ENCODE data around the gene LMO4.

LMO4 gene

GRCh38 chr1:87329051-87329525 lies 408 bp downstream of the LMO4 start:
- no peak for DNase-seq

GRCh38 chr1:87329526-87330056 lies 911 bp downstream of the LMO4 start:
- no peak for DNase-seq

DNA sequence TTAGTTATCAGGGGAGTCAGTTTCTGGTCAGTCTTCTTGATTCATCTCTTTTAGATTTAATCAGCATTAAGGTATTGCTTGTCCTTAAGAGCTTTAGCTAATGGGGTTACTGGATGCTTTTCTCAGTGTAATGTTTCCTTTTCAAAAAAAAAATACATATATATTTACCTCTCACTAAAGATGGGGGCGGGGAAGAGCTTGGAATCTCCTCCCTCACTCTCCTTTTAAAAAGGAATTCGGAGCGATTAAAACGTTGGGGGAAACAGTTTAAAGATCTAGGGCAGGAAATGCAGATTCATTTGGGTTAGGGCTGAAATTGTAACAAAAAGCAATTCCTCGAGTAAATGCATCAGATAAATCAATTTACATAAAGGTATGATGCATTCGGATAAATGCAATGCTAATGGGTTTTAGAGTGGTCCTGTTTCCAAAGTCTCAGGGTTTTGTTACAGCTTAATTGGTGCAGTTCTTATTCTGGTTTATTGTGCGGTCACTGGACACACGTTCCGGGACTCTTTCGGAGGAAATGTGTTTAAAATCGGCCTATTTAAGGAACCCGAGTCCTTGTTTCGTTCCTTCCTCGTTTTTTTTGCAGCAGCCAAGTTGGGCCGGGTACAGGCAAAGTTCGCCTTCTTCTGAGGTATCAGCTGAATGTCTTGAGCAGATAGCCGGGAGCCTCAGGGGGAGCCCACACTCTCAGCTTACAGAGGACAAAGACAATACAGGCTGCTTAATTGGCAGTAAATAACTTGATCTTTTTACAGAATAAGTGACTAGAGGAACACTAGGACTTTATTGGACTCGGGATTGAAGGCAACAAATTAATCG lies 1.6 kb downstream of the LMO4 start:
- no peak for DNase-seq

DNA sequence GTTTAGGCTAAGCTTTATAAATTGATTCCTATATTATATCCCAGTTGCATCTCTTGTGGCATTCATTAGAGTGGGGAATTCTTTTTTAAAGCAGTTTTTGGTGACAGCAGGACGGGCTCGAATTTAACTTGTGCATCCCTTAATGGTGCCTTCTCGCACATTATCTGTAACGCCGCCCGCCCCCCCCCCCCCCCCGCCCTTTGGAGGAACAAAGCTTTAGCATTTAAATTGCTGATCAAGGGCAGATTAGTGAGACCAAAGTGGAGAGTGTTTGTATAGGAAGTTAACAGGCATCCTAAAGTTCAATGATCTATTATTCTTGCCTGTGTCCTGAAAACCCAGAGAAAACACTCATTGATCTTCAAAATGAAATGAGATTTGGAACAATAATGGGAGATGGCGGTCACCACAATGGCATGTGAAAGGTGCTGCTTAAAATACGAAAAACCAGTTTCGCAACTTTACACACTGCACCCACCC lies 2.2 kb downstream of the LMO4 start:
- DNase-seq, result no peak

GRCh38 chr1:87331365-87332241 lies 2.9 kb downstream of the LMO4 start:
- no peak for DNase-seq

DNA sequence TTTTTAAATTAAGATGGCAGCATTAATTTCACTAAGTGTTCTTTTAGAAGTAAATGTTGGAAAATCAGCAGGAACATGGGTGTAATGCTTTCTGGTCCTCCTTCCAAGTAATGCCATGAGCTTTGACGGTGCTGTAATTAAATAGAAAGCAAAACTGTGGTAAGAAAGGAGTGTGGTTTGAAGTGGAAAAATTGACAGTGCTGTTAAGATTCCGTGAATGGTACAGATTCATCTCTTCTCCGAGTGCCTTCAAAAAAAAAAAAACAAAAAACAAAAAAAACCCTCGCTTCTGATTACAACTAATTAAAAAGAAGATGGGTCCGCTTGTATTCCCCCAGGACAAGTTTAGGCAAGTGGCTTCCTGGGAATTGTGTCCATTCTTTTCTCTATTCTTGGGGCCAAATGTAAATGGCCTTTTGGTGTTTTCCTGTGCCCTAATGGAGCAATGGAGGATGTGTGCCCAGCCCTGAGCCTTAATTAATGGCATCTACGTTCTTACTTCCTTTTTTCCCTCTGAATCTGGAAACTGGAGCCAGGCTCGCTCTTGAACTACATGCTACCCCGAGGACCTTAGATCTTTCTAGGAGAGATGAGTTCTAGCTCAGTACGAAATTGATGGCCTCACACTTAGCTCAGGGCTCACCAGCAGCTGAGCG lies 5.1 kb downstream of the LMO4 start:
- DNase-seq, result no peak

DNA sequence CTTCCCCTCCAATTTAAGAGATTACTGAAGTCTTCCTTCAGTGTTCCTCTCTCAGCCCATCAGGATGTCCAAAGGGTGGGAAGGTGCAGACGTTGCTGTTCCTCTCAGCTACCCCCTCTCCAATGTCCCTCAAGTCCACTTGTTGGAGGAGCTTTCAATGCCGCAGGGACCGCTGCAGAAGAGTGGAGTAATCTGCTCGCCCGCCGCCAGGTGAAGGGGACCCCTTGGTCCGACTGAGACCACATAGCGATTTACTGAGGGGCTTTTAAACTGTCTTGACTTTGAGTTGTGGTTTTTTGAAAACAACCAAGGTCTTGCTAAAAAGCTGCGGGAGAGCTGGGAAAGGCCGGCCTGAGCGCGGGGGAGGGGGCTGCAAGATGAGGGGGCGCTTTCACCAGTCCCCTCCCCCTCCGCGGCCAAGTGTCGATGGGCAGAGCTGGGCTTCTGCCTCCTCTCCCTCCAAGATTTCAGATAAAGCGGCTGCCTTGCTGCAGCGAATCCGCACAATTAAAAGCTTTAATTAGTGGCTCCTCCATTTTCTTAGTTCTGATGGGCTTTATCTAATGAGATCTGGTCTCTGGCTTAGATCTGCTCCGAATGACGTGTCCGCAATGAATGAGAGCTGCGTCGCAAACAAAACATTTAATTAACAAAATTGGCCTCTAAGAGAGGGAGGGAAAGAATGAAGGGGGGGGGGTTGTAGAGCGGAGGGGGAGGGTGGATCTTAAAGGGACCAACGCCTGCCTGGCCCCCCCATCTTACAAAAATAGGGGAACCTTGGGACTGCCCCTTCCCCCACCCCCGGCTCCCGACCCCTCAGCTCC lies 5.9 kb downstream of the LMO4 start:
- no peak for DNase-seq

DNA sequence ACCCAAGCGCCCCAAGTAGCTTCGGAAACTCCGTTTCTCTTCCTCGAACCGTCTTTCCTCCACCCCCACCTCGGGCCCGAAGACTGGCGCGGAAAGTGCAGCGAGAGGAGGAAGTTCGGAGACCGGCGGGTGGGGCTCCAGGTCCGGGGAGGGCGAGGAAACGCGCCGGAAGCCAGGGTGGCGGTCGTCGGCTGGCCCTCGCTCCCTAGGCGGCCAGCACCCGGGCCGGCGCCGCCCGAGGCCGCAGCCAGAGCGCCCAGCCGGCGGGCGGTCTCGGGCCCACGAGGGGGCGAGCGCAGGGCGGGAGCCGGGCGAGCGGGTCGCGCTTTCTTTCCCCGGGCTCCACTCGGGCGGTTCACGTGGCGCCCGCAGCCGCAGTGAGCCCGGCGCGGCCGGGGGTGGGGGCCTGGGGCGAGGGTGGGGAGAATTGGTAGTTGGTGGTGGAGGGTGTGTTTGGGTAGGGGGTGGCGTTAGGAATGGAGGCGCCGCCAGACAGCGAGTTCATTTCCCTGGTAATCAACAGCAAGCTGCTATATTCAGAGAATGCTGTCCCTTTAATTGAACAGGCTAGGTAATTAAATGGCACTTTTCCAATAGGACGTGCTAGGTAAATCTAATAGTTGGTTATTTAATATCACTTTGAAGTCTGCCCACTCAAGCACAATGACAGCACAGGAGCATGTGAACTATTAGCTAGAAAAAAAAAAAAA lies 6.7 kb downstream of the LMO4 start:
- no peak for DNase-seq

GRCh38 chr1:87336623-87337067 lies 8.0 kb downstream of the LMO4 start:
- DNase-seq, result no peak

GRCh38 chr1:87337606-87338005 lies 8.9 kb downstream of the LMO4 start:
- no peak for DNase-seq

GRCh38 chr1:87338566-87338965 lies 9.9 kb downstream of the LMO4 start:
- no peak for DNase-seq

- no peak for DNase-seq
Measured at GRCh38 chr1:87344231-87344630, 15.6 kb downstream of the LMO4 start.

DNA sequence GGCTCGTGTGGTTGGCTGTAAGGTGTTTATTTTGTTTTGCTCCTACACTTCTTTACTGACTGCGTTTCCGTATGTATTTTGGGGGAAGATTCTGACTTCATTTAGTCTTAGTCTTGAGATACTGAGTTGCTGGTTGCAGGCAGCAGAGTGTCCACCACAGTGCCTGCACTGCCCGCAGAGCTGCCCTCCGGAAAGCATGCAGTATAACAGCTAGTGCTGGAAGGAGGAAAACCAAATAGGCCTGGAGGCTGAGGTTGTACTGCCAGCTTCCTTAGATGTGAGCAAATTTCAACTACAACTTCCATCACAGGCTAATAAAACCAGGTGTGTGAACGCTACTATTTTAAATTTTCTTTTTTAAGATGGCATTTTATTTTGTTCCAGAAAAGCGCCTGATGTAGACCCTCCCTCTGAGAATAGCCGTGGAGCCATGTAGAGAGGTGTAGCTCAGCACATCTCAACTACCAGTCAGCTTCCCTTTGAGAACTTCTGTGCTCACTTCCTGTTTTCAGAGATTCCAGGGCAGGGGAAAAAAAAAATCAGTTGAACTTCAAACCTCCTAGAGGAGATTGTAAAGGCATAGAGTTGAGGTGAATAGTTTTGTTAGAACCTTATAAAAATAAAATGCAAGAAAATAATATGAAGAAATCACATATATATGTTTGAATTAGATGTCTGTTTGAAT lies 17.6 kb downstream of the LMO4 start:
- no peak for DNase-seq

DNA sequence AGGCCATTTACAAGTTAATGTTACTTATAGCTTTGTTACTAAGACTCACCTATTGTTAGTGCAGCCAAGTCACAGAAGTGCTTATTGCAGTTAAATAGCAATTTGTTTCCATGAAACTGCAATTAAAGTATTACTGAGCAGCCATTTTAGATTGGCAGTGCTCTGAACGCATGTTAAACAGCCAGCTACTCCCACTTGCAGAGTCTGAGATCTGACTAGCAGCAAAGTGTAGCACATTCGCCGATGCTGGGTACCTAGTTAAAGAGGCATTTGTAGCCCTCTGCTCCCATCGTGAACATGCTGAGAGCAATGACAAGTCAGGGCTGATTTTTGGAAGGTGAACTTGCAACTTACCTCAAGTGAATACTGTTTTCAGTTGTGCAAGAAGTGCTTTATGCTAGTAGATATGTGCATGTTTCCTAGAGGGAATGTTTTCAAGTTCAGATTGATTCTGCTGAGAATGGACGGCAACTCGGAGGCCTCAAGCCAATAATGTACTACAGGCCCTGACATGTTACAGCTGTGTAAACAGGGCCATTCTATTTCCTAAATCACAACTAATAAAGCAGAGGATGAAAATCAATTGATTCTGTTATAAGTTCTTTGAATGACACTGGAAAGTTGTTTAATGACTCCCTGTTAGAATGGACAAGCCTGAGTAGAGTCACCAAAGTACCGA lies 19.8 kb downstream of the LMO4 start:
- DNase-seq, result no peak

GRCh38 chr1:87349036-87349435 lies 20.4 kb downstream of the LMO4 start:
- DNase-seq, result no peak

DNA sequence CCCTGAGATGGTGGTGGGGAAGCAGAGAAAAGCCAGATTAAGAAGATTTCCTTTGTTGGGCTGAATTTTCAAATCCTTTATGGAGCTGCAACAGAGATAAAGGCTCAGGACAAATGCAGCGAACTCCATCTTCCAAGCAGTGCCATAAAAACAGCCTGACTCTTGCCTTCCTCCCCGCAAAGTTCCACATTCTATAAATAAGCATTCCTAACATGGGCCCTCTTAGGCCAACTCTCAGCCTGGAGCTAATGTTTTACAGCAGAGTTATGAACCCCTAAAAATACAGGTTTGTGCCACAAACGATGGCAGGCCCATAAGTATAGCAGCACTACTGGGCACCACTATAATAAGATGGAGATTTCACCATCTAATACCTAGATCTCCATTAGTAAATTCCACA lies 27.2 kb downstream of the LMO4 start:
- no peak for DNase-seq

- no peak for DNase-seq
Measured at GRCh38 chr1:87356591-87356990, 27.9 kb downstream of the LMO4 start.

GRCh38 chr1:87358219-87358618 lies 29.5 kb downstream of the LMO4 start:
- no peak for DNase-seq

GRCh38 chr1:87359586-87359985 lies 30.9 kb downstream of the LMO4 start:
- DNase-seq, result no peak
